DMS79 (cell line): Measurements from ENCODE around the gene KCNH4.
"Not testable (repeated sequence)": the region's sequence is repeated elsewhere in the genome, so short reads cannot be mapped to it uniquely, and the experiment has no call there.

Experiments
- DNase-seq: peaks from one replicate; lab custom pipeline; 2025; lab: John Stamatoyannopoulos, UW

KCNH4 gene

DNA sequence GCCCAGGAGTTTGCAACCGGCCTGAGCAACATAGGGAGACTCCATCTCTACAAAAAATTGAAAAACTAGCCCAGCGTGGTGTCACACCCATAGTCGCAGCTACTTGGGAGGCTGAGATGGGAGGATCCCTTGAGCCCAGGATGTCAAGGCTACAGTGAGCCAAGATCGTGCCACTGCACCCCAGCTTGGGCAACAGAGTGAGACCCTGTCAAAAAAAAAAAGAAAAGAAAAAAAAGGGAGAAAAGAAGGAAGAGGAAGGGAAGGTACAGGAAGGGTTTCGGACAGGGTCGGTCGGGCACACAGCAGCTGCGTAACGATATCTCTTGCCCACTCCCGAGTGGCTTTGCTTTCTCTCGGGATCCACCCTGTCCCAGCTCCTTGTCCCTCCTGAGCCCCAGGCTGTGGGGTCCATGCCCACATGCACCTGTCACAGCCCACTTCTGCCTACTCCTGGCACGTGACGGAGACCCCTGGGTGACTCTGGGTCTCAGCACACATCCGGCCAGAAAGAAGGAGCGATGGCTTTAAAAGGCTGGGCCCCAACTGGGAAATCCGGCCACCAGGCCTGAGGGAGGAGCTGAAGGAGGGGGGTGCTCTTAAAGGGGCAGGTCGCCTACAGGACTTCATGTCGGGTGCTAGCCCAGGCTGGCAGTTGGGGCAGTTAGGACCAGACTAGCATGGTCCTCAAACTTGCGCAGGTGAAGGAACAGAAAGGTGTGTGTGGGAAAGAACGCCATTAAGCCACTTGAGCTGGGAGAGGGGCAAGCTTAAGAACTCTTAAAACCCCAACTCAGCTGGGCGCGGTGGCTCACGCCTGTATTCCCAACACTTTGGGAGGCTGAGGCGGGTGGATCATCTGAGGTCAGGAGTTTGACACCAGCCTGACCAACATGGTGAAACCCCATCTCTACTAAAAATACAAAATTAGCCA is 13.3 kb upstream of the KCNH4 start, which contains the start of gene GHDC:
Gene GHDC (minus strand): TSS at position 526 of the 931 bp plus-strand sequence. CDS start 913 bp downstream, outside the sequence.
- peak; percentile 70 for DNase-seq

- no peak for DNase-seq
Observed at GRCh38 chr17:42193216-42193968, 12.4 kb upstream of the KCNH4 start.

DNA sequence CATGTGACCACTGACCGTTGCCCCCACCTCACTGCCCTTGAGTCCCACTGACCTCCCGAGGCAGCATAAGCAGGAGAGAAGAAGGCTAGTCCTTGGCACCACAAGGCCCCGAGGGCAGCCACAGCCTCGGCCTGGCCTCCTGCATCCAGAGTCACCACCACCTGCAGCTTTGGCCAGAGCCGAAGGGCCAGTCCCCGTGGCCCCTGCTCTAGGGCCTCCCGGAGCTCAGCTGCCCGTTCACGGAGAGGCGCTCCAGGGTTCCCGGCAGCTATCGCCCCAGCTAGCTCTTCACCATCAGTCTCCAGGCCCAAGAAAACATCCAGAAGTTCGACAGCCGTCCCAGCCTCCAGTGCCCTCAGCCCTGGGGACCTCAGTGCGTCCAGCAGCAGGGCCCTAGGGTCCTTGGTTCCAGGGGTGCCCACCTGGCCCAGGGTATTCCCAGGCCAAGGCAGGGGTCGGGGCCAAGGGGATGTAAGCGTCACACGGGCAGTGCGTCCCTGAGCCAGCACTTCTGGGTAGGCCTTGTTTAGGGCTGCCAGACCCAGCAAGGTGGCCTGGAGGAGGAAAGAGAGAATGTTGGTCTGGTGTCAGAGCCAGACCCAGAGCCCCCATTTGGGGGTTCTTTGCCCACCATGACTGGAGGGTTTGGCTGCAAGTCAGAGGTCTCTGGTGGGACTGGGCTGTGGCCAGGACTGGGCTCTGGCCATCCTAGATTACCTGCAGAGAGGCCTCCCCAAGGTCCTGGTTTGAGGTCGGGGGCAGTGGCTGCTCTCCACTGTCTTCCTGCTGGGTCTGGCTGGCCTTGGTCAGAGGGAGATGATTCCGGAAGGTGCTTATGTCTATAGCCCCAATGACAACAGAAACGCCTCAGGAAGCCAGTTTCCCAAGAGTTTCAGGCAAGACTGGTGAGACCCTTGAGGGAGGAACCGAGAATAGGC is 11.5 kb upstream of the KCNH4 start:
- no peak for DNase-seq

DNA sequence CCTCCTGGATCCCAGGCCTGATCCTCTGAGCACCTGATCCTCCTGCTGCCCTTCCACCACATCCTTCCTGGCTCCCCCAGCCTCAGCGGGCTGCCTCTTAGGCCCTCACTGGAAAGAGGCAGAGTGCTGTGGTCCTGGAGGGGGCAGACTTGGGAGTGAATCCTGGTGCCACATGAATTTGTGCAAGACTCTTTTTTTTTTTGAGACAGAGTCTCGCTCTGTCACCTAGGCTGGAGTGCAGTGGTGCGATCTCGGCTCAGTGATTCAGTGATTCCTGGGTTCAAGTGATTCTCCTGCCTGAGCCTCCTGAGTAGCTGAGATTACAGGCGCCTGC is 10.3 kb upstream of the KCNH4 start:
- no peak for DNase-seq

DNA sequence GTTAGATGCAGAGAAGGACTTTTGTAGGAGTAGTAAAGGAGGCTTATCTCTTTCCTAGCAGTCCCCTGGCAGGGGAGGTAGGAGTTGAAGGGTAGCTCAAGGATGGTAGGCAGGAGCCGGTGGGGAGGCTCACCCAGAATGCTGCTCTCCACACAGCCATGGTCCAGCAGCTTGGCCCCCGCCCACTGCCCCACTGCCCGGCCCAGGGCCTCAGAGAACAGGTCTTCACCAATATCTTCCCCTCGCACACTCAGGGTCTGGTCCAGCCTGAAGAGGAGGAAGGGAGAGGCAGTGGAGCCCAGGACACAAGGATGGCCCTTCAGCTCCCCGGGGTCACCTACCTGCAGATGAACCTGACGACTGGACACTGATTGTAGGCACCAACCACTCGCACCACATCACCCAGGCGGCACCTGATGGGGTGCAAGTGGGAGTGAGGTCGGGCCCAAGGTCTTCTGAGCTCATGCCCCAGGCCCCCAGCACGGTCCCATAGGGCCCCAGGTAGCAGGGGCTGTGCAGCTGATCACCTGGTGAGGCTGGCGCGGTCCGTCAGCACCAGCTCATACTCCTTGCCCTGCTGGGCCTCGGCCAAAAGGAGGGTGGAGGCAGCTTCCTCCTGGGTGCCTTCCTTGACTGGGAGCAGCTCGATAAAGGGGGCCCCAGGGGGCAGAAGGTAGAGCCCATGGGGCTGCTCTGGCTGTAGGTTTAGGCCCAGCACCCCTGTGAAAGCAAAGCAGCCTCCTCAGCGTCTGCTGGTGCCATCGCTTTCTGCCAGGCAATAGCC is 9.7 kb upstream of the KCNH4 start:
- no peak for DNase-seq

GRCh38 chr17:42189651-42189965 is 8.7 kb upstream of the KCNH4 start:
- no peak for DNase-seq

DNA sequence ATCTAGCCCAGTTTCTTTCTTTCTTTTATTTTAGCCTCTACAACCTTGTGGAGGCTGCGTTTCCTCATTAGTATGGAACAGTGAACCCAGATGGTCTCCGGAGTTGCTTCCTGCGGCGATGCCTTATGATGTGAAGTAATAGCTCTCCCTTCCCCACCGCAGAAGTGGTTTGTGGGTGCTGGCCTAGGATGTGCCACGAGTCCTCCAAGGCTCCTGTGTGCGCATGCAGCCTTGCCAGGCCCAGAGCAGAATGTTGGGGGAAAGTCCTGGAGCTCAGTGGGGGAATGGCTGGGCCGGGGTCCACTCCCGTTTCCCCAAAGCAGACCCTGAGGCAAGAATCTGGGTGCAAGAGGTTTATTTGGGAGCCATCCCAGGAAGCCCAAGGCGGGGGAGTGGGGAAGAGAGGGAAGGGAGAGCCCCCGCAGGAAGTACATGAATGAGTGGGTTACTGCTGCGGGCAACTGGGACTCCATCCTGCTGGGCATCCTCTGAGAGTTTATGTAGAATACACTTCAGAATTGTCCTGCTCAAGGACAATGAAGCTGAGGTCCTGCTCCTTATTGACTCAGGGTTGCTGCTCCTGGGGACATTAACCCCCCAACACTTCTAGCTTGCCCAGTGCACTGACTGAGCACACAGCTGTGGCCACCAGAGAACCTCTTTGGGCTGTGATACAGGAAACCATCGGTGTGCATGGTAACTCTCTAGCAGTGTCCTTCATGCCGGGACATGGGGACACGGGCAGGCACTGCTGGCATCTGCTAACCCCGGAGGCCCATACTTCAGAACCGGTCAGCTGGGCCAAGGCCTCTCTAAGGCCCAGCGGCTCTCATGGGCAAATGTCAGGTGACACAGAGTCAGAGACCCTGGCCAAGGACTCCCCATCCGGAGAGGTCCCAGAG is 8.1 kb upstream of the KCNH4 start:
- no peak for DNase-seq

DNA sequence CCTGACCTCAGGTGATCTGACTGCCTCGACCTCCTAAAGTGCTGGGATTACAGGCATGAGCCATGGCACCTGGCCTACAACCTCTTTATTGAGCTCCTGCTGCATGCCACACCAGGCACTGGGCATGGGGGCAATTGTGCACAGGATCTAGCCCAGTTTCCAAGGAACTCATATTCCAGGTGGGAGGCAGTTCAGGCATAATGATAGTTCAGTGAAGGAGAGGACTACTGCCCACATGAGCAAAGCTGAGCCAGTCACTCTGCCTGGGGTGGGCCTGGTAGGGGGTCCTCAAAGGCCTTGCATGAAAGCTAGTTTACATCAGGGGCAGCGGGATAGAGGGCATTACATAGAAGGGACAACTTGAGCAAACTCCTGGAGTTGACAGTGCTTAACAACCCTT is 6.9 kb upstream of the KCNH4 start:
- no peak for DNase-seq

- DNase-seq = not testable (repeated sequence)
Observed at GRCh38 chr17:42186191-42186590, 5.2 kb upstream of the KCNH4 start.

GRCh38 chr17:42185621-42185930 is 4.6 kb upstream of the KCNH4 start:
- no peak for DNase-seq

GRCh38 chr17:42184713-42185620 is 4.0 kb upstream of the KCNH4 start, which contains the start of gene HCRT:
TSS of gene HCRT (minus strand) at chr17:42185452. CDS start at chr17:42185365, 87 bp downstream.
- DNase-seq = no peak

GRCh38 chr17:42183741-42184711 is 3.1 kb upstream of the KCNH4 start:
- DNase-seq = peak; percentile 61

DNA sequence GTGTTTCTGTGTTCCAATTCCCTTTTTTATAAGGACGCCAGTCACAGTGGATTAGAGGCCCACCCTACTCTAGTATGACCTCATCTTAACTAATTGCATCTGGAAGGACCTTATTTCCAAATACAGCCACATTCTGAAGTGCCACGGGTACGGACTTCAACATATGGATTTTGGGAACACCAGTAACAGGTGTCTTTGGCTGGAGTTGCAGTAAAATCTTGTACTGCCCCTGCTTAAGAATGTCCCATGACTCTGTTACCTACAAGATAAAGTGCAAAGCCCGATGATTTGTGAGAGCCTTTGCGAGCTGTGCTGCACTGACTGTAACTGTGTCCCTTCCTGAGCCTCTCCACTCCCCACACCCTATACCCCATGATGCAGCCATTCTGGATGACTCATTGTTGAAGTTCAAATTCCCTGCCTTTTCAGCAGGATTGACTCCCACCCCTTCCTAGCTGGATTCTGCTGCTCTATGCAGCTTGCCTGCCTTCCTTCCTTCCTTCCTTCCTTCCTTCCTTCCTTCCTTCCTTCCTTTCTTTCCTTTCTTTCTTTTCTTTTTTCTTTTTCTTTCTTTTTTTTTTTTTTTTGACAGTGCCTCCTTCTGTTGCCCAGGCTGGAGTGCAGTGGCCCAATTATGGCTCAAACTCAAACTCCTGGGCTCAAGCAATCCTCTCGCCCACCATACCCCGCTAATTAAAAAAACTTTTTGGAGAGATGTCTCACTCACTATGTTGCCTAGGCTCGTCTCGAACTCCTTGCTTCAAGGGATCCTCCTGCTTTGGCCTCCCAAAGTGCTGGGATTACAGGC is 2.2 kb upstream of the KCNH4 start:
- DNase-seq = no peak

DNA sequence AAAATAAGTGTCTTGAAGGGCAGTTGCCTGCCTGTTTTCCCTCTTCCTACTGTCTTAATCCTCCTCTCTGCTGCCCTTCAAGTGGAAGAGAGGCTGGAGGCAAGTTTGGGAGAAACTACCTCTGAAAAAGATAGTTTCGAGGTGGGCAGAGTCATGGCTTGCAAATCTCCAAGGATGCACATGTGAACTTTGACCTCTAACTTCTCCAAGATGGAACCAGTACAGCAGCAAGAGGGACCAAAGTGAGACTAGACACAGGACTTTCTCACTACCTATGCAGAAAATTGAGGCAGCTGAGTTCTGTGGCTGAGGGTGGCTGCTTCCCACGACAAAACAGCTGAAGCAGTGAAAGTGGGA is 887 bp upstream of the KCNH4 start:
- DNase-seq = no peak

- no peak for DNase-seq
Observed at GRCh38 chr17:42180411-42180921, 476 bp downstream of the KCNH4 start.

DNA sequence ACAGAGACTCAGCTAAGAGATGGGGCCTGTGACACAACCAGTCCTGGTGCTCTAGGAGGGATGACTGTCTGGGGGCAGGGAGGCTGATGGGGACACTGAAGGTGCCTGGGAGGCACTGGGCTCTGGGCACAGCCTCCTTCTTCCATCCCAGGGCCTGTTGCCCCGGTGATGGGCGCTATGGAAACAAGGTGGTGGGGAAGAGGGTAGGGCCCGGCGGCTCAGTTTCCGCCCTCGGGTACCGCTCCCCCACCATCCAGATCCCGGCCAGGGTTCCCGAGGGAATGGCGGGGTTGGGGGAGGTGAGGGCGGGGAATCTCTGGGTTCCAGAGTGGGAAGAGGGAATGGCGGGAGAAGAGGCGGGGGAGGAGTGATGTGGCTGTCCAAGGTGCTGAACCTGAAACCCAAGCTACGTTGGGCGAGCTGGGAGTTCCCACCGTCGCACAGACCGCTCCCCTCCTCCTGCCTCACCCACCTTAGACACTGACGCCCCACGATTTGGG is 981 bp downstream of the KCNH4 start:
- peak; percentile 43 for DNase-seq

- no peak for DNase-seq
Observed at GRCh38 chr17:42179335-42179734, 1.6 kb downstream of the KCNH4 start.
